ENCODE data around the gene PLA2G3.
A peak's percentile ranks its signal among the peaks of the same experiment; 100 is the strongest.
"Not testable (repeated sequence)": the region's sequence is repeated elsewhere in the genome, so short reads cannot be mapped to it uniquely, and the experiment has no call there.

PLA2G3 gene

GRCh38 chr22:31139866-31140716 lies at the start of gene PLA2G3:
TSS of gene PLA2G3 (minus strand) at chr22:31140508. CDS start at chr22:31140354, 154 bp downstream.
- DNase-seq: peak; percentile 4 to 25

- no peak for DNase-seq
These were observed 47.3 kb upstream of the PLA2G3 start for GRCh38 chr22:31187627-31188026.

GRCh38 chr22:31185056-31185455 lies 44.7 kb upstream of the PLA2G3 start:
- no peak for DNase-seq

GRCh38 chr22:31184015-31184414 lies 43.7 kb upstream of the PLA2G3 start:
- DNase-seq: no peak

GRCh38 chr22:31179345-31179744 lies 39.0 kb upstream of the PLA2G3 start:
- DNase-seq: peak; percentile 9 to 50

GRCh38 chr22:31178859-31179258 lies 38.6 kb upstream of the PLA2G3 start:
- DNase-seq: no peak

- DNase-seq: no peak
These were observed 37.3 kb upstream of the PLA2G3 start for GRCh38 chr22:31177420-31178162.

- no peak for DNase-seq
These were observed 36.6 kb upstream of the PLA2G3 start for GRCh38 chr22:31176923-31177322.

- DNase-seq: no peak
These were observed 33.3 kb upstream of the PLA2G3 start for GRCh38 chr22:31173386-31174145.

GRCh38 chr22:31171734-31172133 lies 31.4 kb upstream of the PLA2G3 start:
- not testable (repeated sequence) for DNase-seq

- no peak for DNase-seq
These were observed 30.7 kb upstream of the PLA2G3 start for GRCh38 chr22:31170971-31171370.

- no peak for DNase-seq
These were observed 21.9 kb upstream of the PLA2G3 start for GRCh38 chr22:31162015-31162765.

- DNase-seq: no peak
These were observed 21.1 kb upstream of the PLA2G3 start for GRCh38 chr22:31161386-31161785.

GRCh38 chr22:31160328-31160978 lies 20.1 kb upstream of the PLA2G3 start:
- DNase-seq: no peak

GRCh38 chr22:31155422-31155821 lies 15.1 kb upstream of the PLA2G3 start:
- no peak for DNase-seq

- DNase-seq: no peak
These were observed 14.7 kb upstream of the PLA2G3 start for GRCh38 chr22:31154975-31155374.

- no peak for DNase-seq
These were observed 13.0 kb upstream of the PLA2G3 start for GRCh38 chr22:31153357-31153756.

GRCh38 chr22:31151872-31152271 lies 11.6 kb upstream of the PLA2G3 start:
- no peak for DNase-seq

GRCh38 chr22:31150615-31151014 lies 10.3 kb upstream of the PLA2G3 start:
- DNase-seq: no peak

GRCh38 chr22:31148953-31149627 lies 8.8 kb upstream of the PLA2G3 start:
- peak; percentile 40 to 53 for DNase-seq

- DNase-seq: no peak
These were observed 8.2 kb upstream of the PLA2G3 start for GRCh38 chr22:31148488-31148887.
